B cell (primary cell): ENCODE results near the gene TOMM70. TPM values are rescaled to one million over a fixed set of nuclear protein-coding genes. Genes with fewer than 3 reads are reported as not detected.

ENCODE experiments used
- ATAC-seq: fragments of 200-7000 bp; cut with Tn5 transposase; one replicate; pipeline ENCODE4 v1.10.0; 2021; ENCODE audit warnings: low read depth, mild to moderate bottlenecking, moderate number of reproducible peaks, moderate library complexity
- CTCF ChIA-PET: fragments of 350-600 bp; sonication (Branson Sonifier 250); formaldehyde crosslinking; loops from one replicate; lab custom pipeline; 2021; ENCODE audit warnings: antibody characterized with exemption, inconsistent platforms; lab: Charles Lee
- POLR2A ChIA-PET: fragments of 350-600 bp; sonication (Branson Sonifier 250); formaldehyde crosslinking; loops from one replicate; lab custom pipeline; 2021; ENCODE audit warnings: antibody characterized with exemption; lab: Charles Lee
- DNase-seq: peaks from one replicate; pipeline ENCODE4 v3.0.0; 2013
- H2AFZ ChIP-seq: 2 replicates; pipeline ENCODE4 v1.6.1; 2012; ENCODE audit warnings: mild to moderate bottlenecking, low read depth, low read length; ENCODE audit not compliant: insufficient read depth, poor library complexity, severe bottlenecking
- H3K27ac ChIP-seq, 2 donors: 1 replicate in 1 of 2; 2 replicates in 1 of 2; pipeline ENCODE4 v1.5.1; 2012 to 2013; ENCODE audit warnings: low read length in 2 of 2, mild to moderate bottlenecking in 2 of 2, moderate library complexity in 1 of 2
- H3K27me3 ChIP-seq, 4 experiments: fragments of 200-600 bp in 1 of 4; sonication (generic) in 1 of 4; replicated peaks in 1 of 4; 1 replicate in 2 of 4; 2 replicates in 2 of 4; pipeline versions ENCODE4 v1.6.1 to v1.7.0; 2013 to 2016; ENCODE audit warnings: low read length in 3 of 4, mild to moderate bottlenecking in 2 of 4, mixed read lengths in 1 of 4, moderate library complexity in 1 of 4; ENCODE audit not compliant: insufficient read depth in 4 of 4, control insufficient read depth in 3 of 4; ENCODE audit errors: control extremely low read depth in 1 of 4
- H3K36me3 ChIP-seq, 2 experiments: replicated peaks in 1 of 2; 1 replicate in 1 of 2; 2 replicates in 1 of 2; pipeline versions ENCODE4 v1.6.1 to v1.7.1; 2013; ENCODE audit warnings: low read length in 1 of 2; ENCODE audit not compliant: insufficient read depth in 2 of 2, control insufficient read depth in 1 of 2; ENCODE audit errors: control extremely low read depth in 1 of 2, extremely low read depth in 1 of 2
- H3K4me1 ChIP-seq, 2 donors: fragments of 200-600 bp in 1 of 2; sonication (generic) in 1 of 2; 1 replicate in 1 of 2; 2 replicates in 1 of 2; pipeline versions ENCODE4 v1.5.1 to v1.6.1; 2013 to 2017; ENCODE audit warnings: low read length in 2 of 2; ENCODE audit not compliant: control insufficient read depth in 2 of 2, insufficient read depth in 2 of 2
- H3K4me2 ChIP-seq: replicated peaks from 2 replicates; pipeline ENCODE3; 2012; ENCODE audit warnings: mild to moderate bottlenecking, low read depth, low read length; ENCODE audit not compliant: poor library complexity, severe bottlenecking
- H3K4me3 ChIP-seq, 5 experiments: fragments of 200-600 bp in 1 of 5; sonication (generic) in 1 of 5; 1 replicate in 3 of 5; 2 replicates in 2 of 5; pipeline versions ENCODE4 v1.5.1 to v1.7.0; 2011 to 2016; ENCODE audit warnings: low read length in 4 of 5, mild to moderate bottlenecking in 4 of 5, low read depth in 2 of 5, control low read depth in 1 of 5, moderate library complexity in 1 of 5; ENCODE audit not compliant: insufficient read depth in 1 of 5; ENCODE audit errors: control extremely low read depth in 1 of 5, extremely low read depth in 1 of 5
- H3K79me2 ChIP-seq: fragments of 200-600 bp; sonication (generic); one replicate; pipeline ENCODE4 v1.6.0; 2016; ENCODE audit warnings: low read length; ENCODE audit not compliant: control insufficient read depth, insufficient read depth
- H3K9ac ChIP-seq: fragments of 200-600 bp; sonication (generic); 2 replicates; pipeline ENCODE4 v1.6.1; 2017; ENCODE audit warnings: mild to moderate bottlenecking, low read length, moderate library complexity
- H3K9me3 ChIP-seq, 3 donors: one replicate each; pipeline versions ENCODE4 v1.6.1 to v1.7.1; 2013; ENCODE audit warnings: low read length in 2 of 3; ENCODE audit not compliant: control insufficient read depth in 2 of 3, insufficient read depth in 1 of 3; ENCODE audit errors: control extremely low read depth in 1 of 3
- H4K20me1 ChIP-seq: 2 replicates; pipeline ENCODE4 v1.6.0; 2012; ENCODE audit warnings: mild to moderate bottlenecking, low read length; ENCODE audit not compliant: insufficient read depth, control insufficient read depth, poor library complexity, severe bottlenecking
- H3K27ac Mint-ChIP-seq: one replicate; pipeline ENCODE4 v1.8.0; 2021; ENCODE audit warnings: mixed read lengths
- H3K27me3 Mint-ChIP-seq: one replicate; pipeline ENCODE4 v1.8.0; 2021; ENCODE audit warnings: mixed read lengths
- H3K4me1 Mint-ChIP-seq: one replicate; pipeline ENCODE4 v1.8.0; 2021; ENCODE audit warnings: mixed read lengths
- H3K4me3 Mint-ChIP-seq: one replicate; pipeline ENCODE4 v1.8.0; 2021; ENCODE audit warnings: mixed read lengths
- H3K9me3 Mint-ChIP-seq: one replicate; pipeline ENCODE4 v1.8.0; 2022; ENCODE audit warnings: mixed read lengths; ENCODE audit not compliant: insufficient read depth
- CTCF ChIP-seq: fragments of 200-600 bp; IDR thresholded peaks from one replicate; pipeline ENCODE4 v1.8.0; 2022; ENCODE audit warnings: antibody characterized with exemption, mild to moderate bottlenecking
- EZH2 ChIP-seq: IDR thresholded peaks from 2 replicates; pipeline ENCODE4 v1.6.1; 2012; ENCODE audit warnings: borderline replicate concordance, low read depth, mild to moderate bottlenecking, moderate library complexity, low read length; ENCODE audit not compliant: insufficient read depth, poor library complexity, severe bottlenecking
- WGBS: methylation state at CpG from one replicate; pipeline ENCODE4 v1.1.5; 2013; ENCODE audit warnings: missing lambda C conversion rate; ENCODE audit not compliant: insufficient coverage; 5-methylcytosine and 5-hydroxymethylcytosine counted together
- intact Hi-C: fragments of 100-400 bp; cut with micrococcal nuclease; formaldehyde crosslinking; loops from one replicate; pipeline ENCODE4 v1.10.0; 2022
- polyA plus RNA-seq: library from polyadenylated mRNA; depleted of rRNA; stranded (reverse); fragments of >200 nt; gene quantifications from 2 replicates; pipeline ENCODE4 v1.2.3, GENCODE V29; 2012
- total RNA-seq, 2 donors: library from RNA; stranded (reverse); fragments of 120-200 nt in 1 of 2; gene quantifications; 1 replicate in 1 of 2; 2 replicates in 1 of 2; pipeline versions ENCODE4 v1.2.3 to v1.2.4, GENCODE V29; 2013 to 2022

TOMM70 gene
- total and polyA plus RNA-seq, 2 donors (not counting 1 experiment from before 2014, with no cell fraction given), result 6.9 to 30.0 TPM

- CTCF ChIA-PET, result no interaction called here
- ATAC-seq (no peak), DNase-seq (no peak)
- Histone ChIP-seq H3K4me3 (no peak overlapping the region), H3K4me1 (no peaks in the 10 kb centered on the region), H3K27ac (no peak overlapping the region), H3K9ac (no peak overlapping the region), H3K27me3 (no peaks in the 10 kb centered on the region), H3K79me2 (no peaks in the 10 kb centered on the region), H3K36me3 (no peaks in the 10 kb centered on the region), H2AFZ (no peak overlapping the region), H3K4me2 (no peak overlapping the region), H4K20me1 (no peaks in the 10 kb centered on the region), H3K9me3 (peaks cover 0 to 4% (median 0%) of the 10 kb centered on the region in 3 donors)
- Mint-ChIP-seq H3K27me3 (no peaks in the 10 kb centered on the region), H3K27ac (no peak overlapping the region), H3K9me3 (no peaks in the 10 kb centered on the region), H3K4me1 (no peaks in the 10 kb centered on the region), H3K4me3 (no peak overlapping the region)
- WGBS, result no CpG with 5 or more reads among the region's 2 CpGs
- intact Hi-C loops, result no loop called here
- TF ChIP-seq EZH2 (no peak), CTCF (no peak)
- POLR2A ChIA-PET, result no interaction called here
Observed at GRCh38 chr3:100438623-100438974, 37.7 kb upstream of the TOMM70 start.

GRCh38 chr3:100437721-100438622, 37.1 kb upstream of the TOMM70 start:
- ATAC-seq, result no peak
- H3K27me3 ChIP-seq, result no peaks in the 10 kb centered on the region
- H3K27me3 Mint-ChIP-seq, result no peaks in the 10 kb centered on the region
- TF ChIP-seq CTCF (no peak), EZH2 (no peak)
- no peak for DNase-seq
- H3K9me3 ChIP-seq, result peaks cover 0 to 4% (median 0%) of the 10 kb centered on the region in 3 donors
- H3K27ac Mint-ChIP-seq, result no peak overlapping the region
- H4K20me1 ChIP-seq, result no peaks in the 10 kb centered on the region
- H3K4me3 Mint-ChIP-seq, result no peak overlapping the region
- H3K4me3 ChIP-seq, result no peak overlapping the region
- H3K79me2 ChIP-seq, result no peaks in the 10 kb centered on the region
- no CpG with 5 or more reads among the region's 3 CpGs for WGBS
- POLR2A ChIA-PET, result no interaction called here
- H3K27ac ChIP-seq, result no peak overlapping the region
- H3K4me2 ChIP-seq, result no peak overlapping the region
- H3K36me3 ChIP-seq, result no peaks in the 10 kb centered on the region
- H3K4me1 Mint-ChIP-seq, result no peaks in the 10 kb centered on the region
- no peak overlapping the region for H2AFZ ChIP-seq
- H3K4me1 ChIP-seq, result no peaks in the 10 kb centered on the region
- H3K9ac ChIP-seq, result no peak overlapping the region
- no peaks in the 10 kb centered on the region for H3K9me3 Mint-ChIP-seq
- intact Hi-C loops, result no loop called here
- CTCF ChIA-PET, result no interaction called here
